ENCODE measurements around the gene MAN1C1.

The MAN1C1 gene

GRCh38 chr1:25782608-25783201 lies 166.1 kb downstream of the MAN1C1 start:
- TF ChIP-seq, protein P1, sequence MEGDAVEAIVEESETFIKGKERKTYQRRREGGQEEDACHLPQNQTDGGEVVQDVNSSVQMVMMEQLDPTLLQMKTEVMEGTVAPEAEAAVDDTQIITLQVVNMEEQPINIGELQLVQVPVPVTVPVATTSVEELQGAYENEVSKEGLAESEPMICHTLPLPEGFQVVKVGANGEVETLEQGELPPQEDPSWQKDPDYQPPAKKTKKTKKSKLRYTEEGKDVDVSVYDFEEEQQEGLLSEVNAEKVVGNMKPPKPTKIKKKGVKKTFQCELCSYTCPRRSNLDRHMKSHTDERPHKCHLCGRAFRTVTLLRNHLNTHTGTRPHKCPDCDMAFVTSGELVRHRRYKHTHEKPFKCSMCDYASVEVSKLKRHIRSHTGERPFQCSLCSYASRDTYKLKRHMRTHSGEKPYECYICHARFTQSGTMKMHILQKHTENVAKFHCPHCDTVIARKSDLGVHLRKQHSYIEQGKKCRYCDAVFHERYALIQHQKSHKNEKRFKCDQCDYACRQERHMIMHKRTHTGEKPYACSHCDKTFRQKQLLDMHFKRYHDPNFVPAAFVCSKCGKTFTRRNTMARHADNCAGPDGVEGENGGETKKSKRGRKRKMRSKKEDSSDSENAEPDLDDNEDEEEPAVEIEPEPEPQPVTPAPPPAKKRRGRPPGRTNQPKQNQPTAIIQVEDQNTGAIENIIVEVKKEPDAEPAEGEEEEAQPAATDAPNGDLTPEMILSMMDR (IDR thresholded peaks at IDR 0.05; ENCODE audit: insufficient read depth, low read depth, low read length, missing control alignments): no peak
- no peak overlapping the region for H3K4me3 ChIP-seq (ENCODE audit: low read depth, low read length)
- DNase-seq (ENCODE audit: low read depth): no peak

DNA sequence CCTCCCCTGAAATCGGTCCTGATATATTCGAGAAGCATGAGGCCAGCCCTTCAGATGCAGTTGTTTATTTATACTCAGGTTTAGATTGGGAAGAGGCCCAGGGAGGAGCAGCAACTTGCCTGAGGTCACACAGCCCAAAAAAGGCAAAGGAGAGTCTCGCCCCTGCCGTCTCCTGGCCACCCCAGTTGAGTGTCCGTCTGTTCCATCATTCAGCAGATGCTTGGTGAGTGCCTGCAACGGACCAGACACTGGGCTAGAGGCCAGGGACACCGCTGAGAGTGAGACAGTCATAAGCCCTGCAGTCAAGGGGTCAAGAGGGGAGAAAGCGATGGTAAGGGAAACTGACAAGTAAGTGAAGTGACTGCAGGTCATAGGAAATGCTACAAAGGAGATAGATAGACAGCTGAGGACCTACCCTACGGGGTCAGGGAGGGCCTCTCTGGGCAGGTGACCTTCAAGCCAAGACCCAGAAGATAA lies 168.0 kb downstream of the MAN1C1 start:
- DNase-seq (ENCODE audit: low read depth): no peak

GRCh38 chr1:25785333-25786067 lies 168.9 kb downstream of the MAN1C1 start:
- no peak overlapping the region for H3K4me3 ChIP-seq (ENCODE audit: low read depth, low read length)
- DNase-seq (ENCODE audit: low read depth): no peak
- TF ChIP-seq, protein P1 (IDR thresholded peaks at IDR 0.05; ENCODE audit: insufficient read depth, low read depth, low read length, missing control alignments): no peak

More for the DNA sequence above, 168.0 kb downstream of the MAN1C1 start:
- H3K4me3 ChIP-seq (ENCODE audit: low read depth, low read length): no peak overlapping the region
- TF ChIP-seq, protein P1 (IDR thresholded peaks at IDR 0.05; ENCODE audit: insufficient read depth, low read depth, low read length, missing control alignments): no peak

DNA sequence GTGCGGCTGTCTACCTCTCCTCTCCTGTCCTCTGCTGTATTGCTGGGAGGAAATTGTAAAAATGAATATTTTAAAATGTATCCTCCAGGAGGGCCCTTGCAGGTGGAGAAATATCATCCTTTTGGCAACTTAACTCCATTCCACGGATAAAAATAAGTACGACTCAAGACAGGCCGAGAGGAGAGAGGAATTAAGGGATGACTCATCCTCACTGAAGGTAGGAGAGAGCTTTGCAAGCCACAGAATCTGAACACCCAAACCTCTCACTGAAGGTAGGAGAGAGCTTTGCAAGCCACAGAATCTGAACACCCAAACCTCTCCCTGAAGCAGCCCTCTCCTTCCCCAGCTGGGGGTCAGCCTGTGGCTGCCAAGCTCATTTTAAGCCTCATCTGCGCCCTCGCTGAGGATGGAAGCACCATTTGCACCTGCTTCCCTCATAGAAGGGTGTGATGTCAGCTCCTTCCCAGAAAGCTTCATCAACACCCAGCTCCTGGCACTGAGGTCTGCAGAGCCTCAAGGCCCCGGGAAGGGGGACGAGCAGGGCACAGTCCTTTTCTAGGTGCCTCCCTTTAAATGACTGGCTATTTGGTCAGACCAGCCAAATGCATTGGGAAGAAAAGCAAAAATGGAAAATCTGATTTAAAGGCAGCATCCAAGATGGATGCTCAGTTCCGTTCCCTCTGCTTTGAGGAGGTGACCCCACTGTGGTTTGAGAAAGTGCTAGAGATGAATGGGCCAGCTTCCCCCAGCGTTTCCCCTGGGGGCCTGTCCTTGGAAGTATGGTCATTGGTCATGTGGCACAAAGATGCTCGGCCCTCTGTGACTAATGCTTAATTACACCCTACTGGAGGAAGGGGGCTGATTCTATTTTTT lies 170.5 kb downstream of the MAN1C1 start:
- no peak overlapping the region for H3K4me3 ChIP-seq (ENCODE audit: low read depth, low read length)
- TF ChIP-seq, protein P1 (IDR thresholded peaks at IDR 0.05; ENCODE audit: insufficient read depth, low read depth, low read length, missing control alignments): no peak
- no peak for DNase-seq (ENCODE audit: low read depth)

GRCh38 chr1:25787760-25788166 lies 171.2 kb downstream of the MAN1C1 start:
- H3K4me3 ChIP-seq (ENCODE audit: low read depth, low read length): no peak overlapping the region
- TF ChIP-seq, protein P1 (IDR thresholded peaks at IDR 0.05; ENCODE audit: insufficient read depth, low read depth, low read length, missing control alignments): no peak
- no peak for DNase-seq (ENCODE audit: low read depth)

DNA sequence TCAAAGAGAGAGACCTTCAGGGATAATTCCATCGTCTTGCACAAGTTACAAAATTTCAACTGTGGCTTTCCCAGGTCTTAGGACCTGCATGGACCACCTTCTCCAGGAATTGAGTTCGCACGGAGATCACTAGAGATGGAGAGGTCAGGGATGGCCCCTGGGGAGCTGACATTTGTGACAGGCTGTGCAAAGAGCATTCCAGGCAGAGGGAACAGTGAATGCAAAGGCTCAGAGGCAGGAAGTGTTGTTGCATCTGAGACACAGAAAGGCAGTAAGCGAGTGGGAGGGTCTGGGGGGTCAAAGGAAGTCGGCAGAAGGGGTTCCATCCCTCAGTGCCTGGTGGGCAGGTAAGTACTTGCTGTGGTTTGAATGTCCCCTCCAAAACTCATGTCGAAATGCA lies 173.9 kb downstream of the MAN1C1 start:
- no peak for DNase-seq (ENCODE audit: low read depth)
- TF ChIP-seq, protein P1 (IDR thresholded peaks at IDR 0.05; ENCODE audit: insufficient read depth, low read depth, low read length, missing control alignments): no peak
- H3K4me3 ChIP-seq (ENCODE audit: low read depth, low read length): no peak overlapping the region

All from GM12865 (cell line).